Dermis blood vessel endothelial cell (primary cell): ENCODE measurements around the gene CHST9. TPM values are rescaled to one million over a fixed set of nuclear protein-coding genes. Genes with fewer than 3 reads are reported as not detected.

Experiments
- DNase-seq: peaks from one replicate; pipeline ENCODE4 v3.0.0; 2010
- total RNA-seq: library from RNA; depleted of rRNA; stranded (reverse); fragments of >200 nt; gene quantifications from 2 replicates; pipeline ENCODE4 v1.2.3, GENCODE V29; 2014

Gene CHST9
- total RNA-seq, 1 donor from 2014 or later: 0.34 TPM

GRCh38 chr18:26926066-26926675 lies 258.9 kb downstream of the CHST9 start:
- DNase-seq: no peak

GRCh38 chr18:26925313-26925712 lies 259.8 kb downstream of the CHST9 start:
- no peak for DNase-seq

- no peak for DNase-seq
Observed at GRCh38 chr18:26922313-26922712, 262.8 kb downstream of the CHST9 start.

GRCh38 chr18:26920644-26921043 lies 264.5 kb downstream of the CHST9 start:
- DNase-seq: no peak

- DNase-seq: no peak
Observed at GRCh38 chr18:26919627-26920026, 265.5 kb downstream of the CHST9 start.

GRCh38 chr18:26919201-26919600 lies 265.9 kb downstream of the CHST9 start:
- DNase-seq: no peak

- no peak for DNase-seq
Observed at GRCh38 chr18:26911840-26912239, 273.3 kb downstream of the CHST9 start.

GRCh38 chr18:26909599-26910290 lies 275.4 kb downstream of the CHST9 start:
- DNase-seq: no peak

- no peak for DNase-seq
Observed at GRCh38 chr18:26908906-26909305, 276.2 kb downstream of the CHST9 start.

GRCh38 chr18:26902291-26902690 lies 282.8 kb downstream of the CHST9 start:
- DNase-seq: no peak

GRCh38 chr18:26901020-26901419 lies 284.1 kb downstream of the CHST9 start:
- DNase-seq: no peak

- DNase-seq: no peak
Observed at GRCh38 chr18:26894426-26894825, 290.7 kb downstream of the CHST9 start.

GRCh38 chr18:26893996-26894395 lies 291.1 kb downstream of the CHST9 start:
- DNase-seq: no peak

- no peak for DNase-seq
Observed at GRCh38 chr18:26888259-26888658, 296.8 kb downstream of the CHST9 start.

GRCh38 chr18:26875040-26875654 lies 310.0 kb downstream of the CHST9 start:
- no peak for DNase-seq

- DNase-seq: no peak
Observed at GRCh38 chr18:26874283-26874682, 310.8 kb downstream of the CHST9 start.

GRCh38 chr18:26869640-26870039 lies 315.5 kb downstream of the CHST9 start:
- DNase-seq: no peak

- DNase-seq: no peak
Observed at GRCh38 chr18:26868968-26869586, 316.0 kb downstream of the CHST9 start.

GRCh38 chr18:26867471-26867870 lies 317.6 kb downstream of the CHST9 start:
- DNase-seq: no peak

GRCh38 chr18:26865557-26865956 lies 319.6 kb downstream of the CHST9 start, which contains the start of gene AQP4:
Gene AQP4 (minus strand): TSS chr18:26865707. CDS start chr18:26865689, 18 bp downstream.
- no peak for DNase-seq

- DNase-seq: no peak
Observed at GRCh38 chr18:26864658-26865057, 320.4 kb downstream of the CHST9 start.

- no peak for DNase-seq
Observed at GRCh38 chr18:26863921-26864497, 321.1 kb downstream of the CHST9 start.
